IPS DF 6.9 (cell line): ENCODE data around the gene EPS8L1.
"Not testable (repeated sequence)": the region's sequence is repeated elsewhere in the genome, so short reads cannot be mapped to it uniquely, and the experiment has no call there.

ENCODE experiments used
- DNase-seq: peaks from one replicate; pipeline ENCODE4 v3.0.0-alpha.2; 2013; ENCODE audit warnings: low read depth, low spot score
- H3K27ac ChIP-seq: one replicate; pipeline ENCODE4 v1.5.1; 2013; ENCODE audit warnings: low read length, control low read depth
- H3K27me3 ChIP-seq: 2 replicates; pipeline ENCODE4 v1.6.1; 2013; ENCODE audit warnings: mild to moderate bottlenecking, low read length; ENCODE audit not compliant: control insufficient read depth, insufficient read depth
- H3K36me3 ChIP-seq: 2 replicates; pipeline ENCODE4 v1.6.1; 2013; ENCODE audit warnings: low read length; ENCODE audit not compliant: control insufficient read depth, insufficient read depth
- H3K4me1 ChIP-seq: 2 replicates; pipeline ENCODE4 v1.6.1; 2013; ENCODE audit warnings: low read length; ENCODE audit not compliant: control insufficient read depth, insufficient read depth
- H3K4me3 ChIP-seq: 2 replicates; pipeline ENCODE4 v1.5.1; 2013; ENCODE audit warnings: mild to moderate bottlenecking, low read length
- H3K9me3 ChIP-seq: 2 replicates; pipeline ENCODE4 v1.6.1; 2013; ENCODE audit warnings: low read length, inconsistent platforms; ENCODE audit not compliant: control insufficient read depth, insufficient read depth
- WGBS: extraction: QIAGEN DNeasy Blood & Tissue Kit; methylation state at CpG from one replicate; pipeline ENCODE4 v1.1.7; 2013; ENCODE audit warnings: mixed read lengths, missing lambda C conversion rate; ENCODE audit not compliant: insufficient read length, insufficient coverage; 5-methylcytosine and 5-hydroxymethylcytosine counted together

Gene EPS8L1

GRCh38 chr19:55050749-55051532, 24.7 kb upstream of the EPS8L1 start:
- no CpG with 5 or more reads among the region's 25 CpGs for WGBS
- no peak overlapping the region for H3K4me3 ChIP-seq
- peaks cover 31% of the 10 kb centered on the region for H3K36me3 ChIP-seq
- DNase-seq, result no peak
- no peaks in the 10 kb centered on the region for H3K9me3 ChIP-seq
- no peaks in the 10 kb centered on the region for H3K27me3 ChIP-seq
- no peak overlapping the region for H3K27ac ChIP-seq
- no peaks in the 10 kb centered on the region for H3K4me1 ChIP-seq

DNA sequence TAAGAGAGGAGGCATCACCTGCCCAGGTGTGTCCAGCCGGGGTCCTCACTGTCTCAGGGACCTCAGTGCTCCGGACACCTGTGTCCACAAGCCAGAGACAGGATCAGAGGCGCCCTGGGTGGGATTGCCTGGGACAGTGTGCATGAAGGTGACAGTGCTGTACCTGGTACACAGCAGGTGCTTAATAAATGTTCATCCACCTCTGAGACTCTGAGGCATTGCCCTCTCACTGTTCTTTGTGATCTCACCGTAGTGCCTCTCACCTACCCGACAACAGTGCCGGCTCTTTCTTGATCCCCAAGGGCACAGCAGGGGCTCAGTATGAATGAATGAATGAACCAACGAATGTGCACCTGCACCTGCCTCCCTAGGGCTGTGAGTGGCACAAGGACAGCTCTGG, 21.9 kb upstream of the EPS8L1 start:
- Histone ChIP-seq H3K4me1 (no peaks in the 10 kb centered on the region), H3K27ac (no peak overlapping the region), H3K4me3 (no peak overlapping the region), H3K27me3 (no peaks in the 10 kb centered on the region), H3K36me3 (peaks cover 17% of the 10 kb centered on the region), H3K9me3 (no peaks in the 10 kb centered on the region)
- no CpG with 5 or more reads among the region's 7 CpGs for WGBS
- no peak for DNase-seq

DNA sequence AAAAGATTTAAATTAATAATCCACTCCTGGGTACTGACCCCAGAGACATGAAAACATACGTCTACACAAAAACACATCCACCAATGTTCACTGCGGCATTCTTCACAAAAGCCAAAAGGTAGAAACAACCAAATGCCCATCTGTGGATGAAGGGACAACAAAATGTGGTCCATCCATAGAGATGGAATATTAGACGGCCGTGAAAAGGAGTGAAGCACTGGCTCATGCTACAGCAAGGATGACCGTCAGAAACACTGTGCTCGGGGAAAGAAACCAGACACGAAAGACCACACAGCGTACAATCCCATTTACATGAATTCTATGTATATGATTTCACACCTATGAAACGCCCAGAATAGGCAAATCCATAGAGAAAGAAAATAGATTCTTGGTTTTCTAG, 18.8 kb upstream of the EPS8L1 start:
- H3K4me3 ChIP-seq, result no peak overlapping the region
- no CpG with 5 or more reads among the region's 9 CpGs for WGBS
- H3K9me3 ChIP-seq, result no peaks in the 10 kb centered on the region
- H3K27me3 ChIP-seq, result no peaks in the 10 kb centered on the region
- H3K36me3 ChIP-seq, result peaks cover 16% of the 10 kb centered on the region
- H3K4me1 ChIP-seq, result no peaks in the 10 kb centered on the region
- DNase-seq, result no peak
- H3K27ac ChIP-seq, result no peak overlapping the region

DNA sequence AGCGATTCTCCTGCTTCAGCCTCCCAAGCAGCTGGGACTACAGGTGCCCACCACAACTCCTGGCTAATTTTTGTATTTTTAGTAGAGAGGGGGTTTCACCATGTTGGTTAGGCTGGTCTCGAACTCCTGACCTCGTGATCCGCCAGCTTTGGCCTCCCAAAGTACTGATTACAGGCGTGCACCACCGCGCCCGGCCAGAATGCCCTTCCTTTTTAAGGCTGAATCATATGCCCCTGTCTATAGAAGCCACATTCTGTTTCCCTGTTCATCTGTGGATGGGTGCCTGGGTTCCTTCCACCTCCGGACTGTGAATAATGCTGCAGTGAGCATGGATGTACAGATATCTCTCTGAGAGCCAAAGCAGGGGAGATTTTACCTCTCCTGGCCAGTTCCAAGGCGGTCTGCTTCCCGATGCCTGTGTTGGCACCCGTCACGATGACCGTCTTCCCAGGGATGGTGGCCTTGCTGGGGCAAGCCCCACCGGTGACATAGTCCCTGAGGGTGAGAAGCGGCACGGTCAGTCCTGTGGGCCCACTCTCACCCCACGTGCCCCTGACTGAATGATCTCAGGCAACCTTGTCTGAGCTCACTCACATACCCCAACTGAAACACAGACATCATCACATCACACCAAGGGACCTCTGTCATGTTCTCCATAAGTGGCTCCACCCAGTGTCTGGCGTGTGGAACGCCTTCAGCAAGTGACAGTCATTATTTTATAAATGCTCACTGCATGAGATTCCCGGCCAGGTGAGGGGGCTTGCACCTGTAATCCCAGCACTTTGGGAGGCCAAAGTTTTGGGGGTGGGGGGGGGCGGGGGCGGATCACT, 16.7 kb upstream of the EPS8L1 start:
- H3K27ac ChIP-seq, result no peak overlapping the region
- no peaks in the 10 kb centered on the region for H3K9me3 ChIP-seq
- no peaks in the 10 kb centered on the region for H3K4me1 ChIP-seq
- no peak overlapping the region for H3K4me3 ChIP-seq
- H3K27me3 ChIP-seq, result no peaks in the 10 kb centered on the region; the same call in 1 of the 2 replicates
- WGBS, result no CpG with 5 or more reads among the region's 23 CpGs
- H3K36me3 ChIP-seq, result peaks cover 11% of the 10 kb centered on the region
- DNase-seq, result no peak

GRCh38 chr19:55060287-55060686, 15.4 kb upstream of the EPS8L1 start:
- not testable (repeated sequence) for H3K9me3 ChIP-seq, H3K4me3 ChIP-seq, H3K4me1 ChIP-seq, H3K27ac ChIP-seq, DNase-seq, H3K27me3 ChIP-seq
- H3K36me3 ChIP-seq, result peaks cover 10% of the 10 kb centered on the region
- WGBS, result no CpG with 5 or more reads among the region's 9 CpGs

DNA sequence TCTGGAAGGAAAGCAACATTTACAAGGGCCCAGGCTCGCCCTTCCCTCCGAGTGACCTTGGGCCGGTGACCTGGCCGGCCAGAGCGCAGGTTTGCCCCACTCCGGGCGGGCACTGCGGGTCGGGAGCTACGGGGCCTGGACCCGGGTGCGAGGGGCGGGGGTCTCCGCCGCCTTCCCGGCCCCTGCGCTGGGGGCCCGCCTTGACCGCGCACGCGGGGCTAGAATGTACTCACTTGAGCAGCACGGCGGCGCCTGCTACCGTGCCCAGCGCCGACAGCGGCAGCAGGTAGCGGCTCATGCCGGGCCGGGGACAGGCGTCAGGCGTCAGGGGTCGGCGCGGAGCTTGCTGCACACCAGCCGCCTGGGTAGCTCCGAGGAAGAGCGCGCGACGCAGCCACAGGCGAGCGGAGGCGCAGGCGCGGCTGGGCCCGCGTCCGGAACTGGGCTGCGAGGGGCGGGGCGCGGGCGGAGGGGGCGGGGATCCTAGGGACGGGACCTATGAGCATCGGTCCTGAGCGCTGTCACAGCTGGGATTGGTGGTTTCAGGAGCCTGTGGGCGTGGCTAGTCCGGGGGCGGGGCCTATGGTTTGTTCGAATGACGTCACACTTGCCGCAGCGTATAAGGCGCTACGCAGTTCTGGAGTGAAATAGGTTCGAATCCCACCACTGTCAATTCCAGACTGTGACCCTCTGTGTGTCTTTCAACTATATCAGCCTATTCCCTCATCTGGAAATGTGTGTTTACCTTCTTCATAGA, 12.8 kb upstream of the EPS8L1 start, which contains the start of gene RDH13:
RDH13 (minus strand) TSS at position 414 of the 757 bp plus-strand sequence; CDS start at position 298, 116 bp downstream.
- Histone ChIP-seq H3K27me3 (peaks cover 6% of the 10 kb centered on the region), H3K4me1 (no peaks in the 10 kb centered on the region), H3K9me3 (no peaks in the 10 kb centered on the region), H3K4me3 (peak within 1 kb of the TSS; percentile 94), H3K36me3 (no peaks in the 10 kb centered on the region; the same call in 1 of the 2 replicates), H3K27ac (no peak within 1 kb of the TSS)
- WGBS, result no CpG with 5 or more reads among the region's 70 CpGs
- no peak for DNase-seq

DNA sequence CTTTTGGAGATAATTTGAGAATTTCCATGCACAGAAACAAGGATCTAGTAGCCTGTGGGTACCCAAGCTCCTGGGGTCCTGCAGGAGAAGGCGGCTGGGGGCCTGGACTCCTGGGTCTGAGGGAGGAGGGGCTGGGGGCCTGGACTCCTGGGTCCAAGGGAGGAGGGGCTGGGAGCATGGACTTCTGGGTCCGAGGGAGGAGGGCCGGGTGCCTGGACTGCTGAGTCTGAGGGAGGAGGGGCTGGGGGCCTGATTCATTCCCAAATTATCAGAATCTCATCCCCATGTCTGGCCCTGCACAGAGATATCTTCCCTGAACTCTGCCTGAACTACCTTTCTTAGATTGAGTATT, 12.2 kb upstream of the EPS8L1 start:
- no peak overlapping the region for H3K4me3 ChIP-seq
- H3K27me3 ChIP-seq, result peaks cover 6% of the 10 kb centered on the region
- DNase-seq, result no peak
- no peaks in the 10 kb centered on the region for H3K9me3 ChIP-seq
- H3K4me1 ChIP-seq, result no peaks in the 10 kb centered on the region
- WGBS, result no CpG with 5 or more reads among the region's 3 CpGs
- no peaks in the 10 kb centered on the region; the same call in 1 of the 2 replicates for H3K36me3 ChIP-seq
- H3K27ac ChIP-seq, result no peak overlapping the region

DNA sequence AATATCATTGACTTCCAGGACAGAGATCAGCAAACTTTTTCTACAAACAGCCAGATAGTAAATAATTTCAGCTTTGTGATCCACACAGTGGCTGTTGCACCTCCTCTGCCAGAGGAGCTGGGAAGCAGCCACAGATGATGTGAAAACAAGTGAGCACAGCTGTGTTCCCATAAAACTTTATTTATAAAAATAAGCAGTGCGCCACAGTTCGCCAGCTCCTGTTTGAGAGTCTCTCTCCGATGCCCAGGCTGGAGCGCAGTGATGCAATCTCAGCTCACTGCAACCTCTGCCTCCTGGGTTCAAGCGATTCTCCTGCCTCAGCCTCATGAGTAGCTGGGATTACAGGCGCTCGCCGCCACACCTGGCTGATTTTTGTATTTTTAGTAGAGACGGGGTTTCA, 10.2 kb upstream of the EPS8L1 start:
- not testable (repeated sequence) for H3K27ac ChIP-seq, H3K27me3 ChIP-seq, H3K9me3 ChIP-seq, H3K4me1 ChIP-seq, H3K4me3 ChIP-seq, DNase-seq, H3K36me3 ChIP-seq
- WGBS, result no CpG with 5 or more reads among the region's 9 CpGs

DNA sequence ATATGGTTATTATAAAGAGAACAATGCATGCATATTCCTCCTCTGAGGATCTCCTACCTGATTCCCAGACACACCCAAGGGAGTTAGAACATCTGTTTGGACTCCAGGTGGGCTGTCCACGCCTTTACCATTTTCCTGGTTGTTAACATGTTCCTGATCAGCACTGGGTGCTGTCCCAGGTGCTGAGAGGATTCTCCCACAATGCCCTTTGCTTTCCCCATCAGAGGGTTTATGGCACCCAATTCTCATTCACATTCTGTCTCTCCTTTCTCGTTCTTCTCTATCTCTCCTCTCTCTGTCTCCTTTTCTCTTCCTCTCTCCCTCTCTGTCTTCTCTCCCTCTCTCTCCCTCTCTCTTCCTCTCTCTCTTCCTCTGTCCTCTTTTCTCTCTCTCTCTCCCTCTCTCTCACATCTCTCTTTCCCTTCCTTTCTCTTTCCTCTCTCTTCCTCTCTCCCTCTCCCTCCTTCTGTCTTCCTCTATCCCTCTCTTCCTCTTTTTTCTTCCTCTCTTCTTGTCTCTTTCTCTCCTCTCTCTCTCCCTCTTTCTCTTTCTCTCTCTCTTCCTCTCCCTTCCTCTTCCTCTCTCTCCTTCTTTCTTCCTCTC, 9.5 kb upstream of the EPS8L1 start:
- peaks cover 6% of the 10 kb centered on the region for H3K27me3 ChIP-seq
- H3K36me3 ChIP-seq, result no peaks in the 10 kb centered on the region
- H3K27ac ChIP-seq, result no peak overlapping the region
- no peaks in the 10 kb centered on the region for H3K9me3 ChIP-seq
- H3K4me1 ChIP-seq, result no peaks in the 10 kb centered on the region
- H3K4me3 ChIP-seq, result no peak overlapping the region
- no CpG with 5 or more reads among the region's 2 CpGs for WGBS
- no peak for DNase-seq

DNA sequence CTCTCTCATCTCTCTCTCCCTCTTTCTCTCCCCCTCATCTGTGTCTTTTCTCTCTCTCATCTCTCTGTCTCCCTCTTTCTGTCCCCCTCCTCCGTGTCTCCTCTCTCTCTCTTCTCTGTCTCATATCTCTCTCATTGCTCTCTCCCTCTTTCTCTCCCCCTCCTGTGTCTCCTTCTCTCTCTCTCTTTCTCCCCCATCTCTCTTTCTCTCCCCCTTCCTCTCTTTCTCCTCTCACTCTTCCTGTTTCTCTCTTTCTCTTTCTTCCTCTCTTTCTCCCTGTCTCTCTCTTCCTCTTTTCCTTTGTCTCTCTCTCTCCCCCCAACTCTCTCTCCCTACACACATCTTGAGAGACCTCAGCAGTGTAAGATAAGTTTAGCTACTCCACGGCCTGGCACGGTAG, 7.8 kb upstream of the EPS8L1 start:
- DNase-seq, result no peak
- Histone ChIP-seq H3K4me1 (no peaks in the 10 kb centered on the region), H3K27ac (no peak overlapping the region), H3K27me3 (peaks cover 6% of the 10 kb centered on the region), H3K9me3 (no peaks in the 10 kb centered on the region), H3K4me3 (no peak overlapping the region), H3K36me3 (no peaks in the 10 kb centered on the region)
- no CpG with 5 or more reads among the region's 3 CpGs for WGBS
